ENCODE data around the gene MMADHC. TPM values are rescaled to one million over a fixed set of nuclear protein-coding genes. Genes with fewer than 3 reads are reported as not detected.

The MMADHC gene
- total RNA-seq, 1 experiment from 2014 or later = 149 TPM

GRCh38 chr2:149627111-149627801, 39.7 kb upstream of the MMADHC start:
- Mint-ChIP-seq H3K27me3 (ENCODE audit: low read depth) (no peaks in the 10 kb centered on the region), H3K36me3 (ENCODE audit: insufficient read depth in 1 of 3, low read depth in 3 of 3) (no peaks in the 10 kb centered on the region), H3K4me3 (no peak overlapping the region), H3K4me1 (no peaks in the 10 kb centered on the region; a peak in 1 of 4 replicates), H3K9me3 (no peaks in the 10 kb centered on the region), H3K27ac (no peak overlapping the region)
- Histone ChIP-seq H2AK5ac (ENCODE audit: insufficient read length, low read length) (no peak overlapping the region), H2BK15ac (ENCODE audit: low read depth, low read length) (no peak overlapping the region), H2BK20ac (ENCODE audit: low read depth, low read length, poor library complexity, severe bottlenecking) (no peak overlapping the region), H3K14ac (ENCODE audit: insufficient read depth, low read length) (no peak overlapping the region), H3K27me3 (ENCODE audit: insufficient read depth, low read length) (no peaks in the 10 kb centered on the region), H3K18ac (ENCODE audit: insufficient read length, low read depth, low read length) (no peak overlapping the region), H2BK5ac (ENCODE audit: insufficient read length, low read length) (no peak overlapping the region), H3K4ac (ENCODE audit: low read depth, low read length) (no peak overlapping the region), H3K79me2 (ENCODE audit: insufficient read depth, low read length) (no peaks in the 10 kb centered on the region), H4K8ac (replicated peaks; ENCODE audit: insufficient read length, low read depth, low read length) (no peak overlapping the region), H4K20me1 (ENCODE audit: control insufficient read depth, insufficient read depth, insufficient read length) (no peaks in the 10 kb centered on the region), H3K23ac (ENCODE audit: insufficient read length, low read depth, low read length) (no peak overlapping the region), H3K9me3 (ENCODE audit: control insufficient read depth, low read depth, low read length) (no peaks in the 10 kb centered on the region), H3K4me1 (ENCODE audit: insufficient read depth, low read length) (no peaks in the 10 kb centered on the region), H3T11ph (ENCODE audit: low read length) (no peak overlapping the region), H3K23me2 (ENCODE audit: insufficient read length, low read depth, low read length, poor library complexity, severe bottlenecking) (no peaks in the 10 kb centered on the region), H3K4me2 (ENCODE audit: insufficient read depth, insufficient read length, low read length) (no peak overlapping the region), H2AFZ (ENCODE audit: low read length) (no peak overlapping the region), H3K56ac (ENCODE audit: insufficient read length, low read depth, low read length) (no peak overlapping the region), H4K91ac (ENCODE audit: insufficient read length, low read depth, low read length) (no peak overlapping the region), H2BK120ac (ENCODE audit: low read depth, low read length, poor library complexity, severe bottlenecking) (no peak overlapping the region), H3K27ac (ENCODE audit: insufficient read length, low read depth, low read length) (no peak overlapping the region), H3K79me1 (ENCODE audit: insufficient read depth, low read depth, low read length, poor library complexity, severe bottlenecking) (no peaks in the 10 kb centered on the region), H4K5ac (ENCODE audit: insufficient read length, low read depth, low read length) (no peak overlapping the region), H3K9ac (ENCODE audit: extremely low read depth, insufficient read length, low read length) (no peak overlapping the region), H2BK12ac (ENCODE audit: insufficient read length, low read depth, low read length) (no peak overlapping the region)
- no CpG with 5 or more reads among the region's 1 CpG for WGBS (ENCODE audit: extremely low coverage, insufficient read length, low lambda C conversion rate)
- DNase-seq = no peak
- TF ChIP-seq CTCF (conservative IDR thresholded peaks at IDR 0.05) = no peak

All from H9 (cell line).